ENCODE data around the gene STK39.

GRCh38 chr2:168174756-168175155 is 72.6 kb downstream of the STK39 start:
- TF ChIP-seq CTCF (IDR thresholded peaks at IDR 0.05) = no peak
- no peak for TF ChIP-seq POLR2A (IDR thresholded peaks at IDR 0.05)
